Kidney epithelial cell (primary cell): ENCODE results near the gene SENP8. TPM values are rescaled to one million over a fixed set of nuclear protein-coding genes. Genes with fewer than 3 reads are reported as not detected.

Experiments used
- DNase-seq: peaks from one replicate; pipeline ENCODE4 v3.0.0-alpha.2; 2010; ENCODE audit warnings: low read depth
- H3K27me3 ChIP-seq: 2 replicates; pipeline ENCODE4 v1.6.0; 2011; ENCODE audit warnings: low read length; ENCODE audit not compliant: control insufficient read depth, insufficient read depth
- H3K36me3 ChIP-seq: 2 replicates; pipeline ENCODE4 v1.5.1; 2011; ENCODE audit warnings: low read length; ENCODE audit not compliant: control insufficient read depth, insufficient read depth
- H3K4me3 ChIP-seq: 2 replicates; pipeline ENCODE4 v1.5.1; 2011; ENCODE audit warnings: low read depth, mild to moderate bottlenecking, control low read depth, low read length
- CTCF ChIP-seq: IDR thresholded peaks from 2 replicates; pipeline ENCODE4 v1.5.1; 2011; ENCODE audit warnings: mild to moderate bottlenecking, moderate library complexity, low read length, control low read depth, inconsistent platforms; ENCODE audit not compliant: insufficient read depth, poor library complexity, severe bottlenecking
- total RNA-seq: library from RNA; depleted of rRNA; stranded (reverse); fragments of >200 nt; gene quantifications from 2 replicates; pipeline ENCODE4 v1.2.3, GENCODE V29; 2015

The SENP8 gene
- total RNA-seq, 1 donor from 2014 or later: 3.0 TPM

- H3K27me3 ChIP-seq: no peaks in the 10 kb centered on the region
- no peak overlapping the region for H3K4me3 ChIP-seq
- DNase-seq: no peak
- no peaks in the 10 kb centered on the region for H3K36me3 ChIP-seq
- no peak for TF ChIP-seq CTCF
Observed at GRCh38 chr15:72131922-72132321, 13.7 kb downstream of the SENP8 start.

- Histone ChIP-seq H3K36me3 (no peaks in the 10 kb centered on the region), H3K4me3 (no peak overlapping the region), H3K27me3 (no peaks in the 10 kb centered on the region)
- TF ChIP-seq CTCF: no peak
- DNase-seq: no peak
Observed at GRCh38 chr15:72133211-72133610, 15.0 kb downstream of the SENP8 start.

GRCh38 chr15:72135719-72136118 lies 17.5 kb downstream of the SENP8 start:
- Histone ChIP-seq H3K36me3 (no peaks in the 10 kb centered on the region), H3K27me3 (no peaks in the 10 kb centered on the region), H3K4me3 (no peak overlapping the region)
- DNase-seq: no peak
- no peak for TF ChIP-seq CTCF

GRCh38 chr15:72136170-72137051 lies 18.2 kb downstream of the SENP8 start:
- TF ChIP-seq CTCF: no peak
- H3K27me3 ChIP-seq: no peaks in the 10 kb centered on the region
- DNase-seq: no peak
- no peak overlapping the region for H3K4me3 ChIP-seq
- H3K36me3 ChIP-seq: no peaks in the 10 kb centered on the region

GRCh38 chr15:72139667-72140066 lies 21.5 kb downstream of the SENP8 start:
- DNase-seq: no peak
- Histone ChIP-seq H3K4me3 (no peak overlapping the region), H3K27me3 (no peaks in the 10 kb centered on the region), H3K36me3 (no peaks in the 10 kb centered on the region)
- TF ChIP-seq CTCF: no peak

GRCh38 chr15:72140088-72140487 lies 21.9 kb downstream of the SENP8 start:
- Histone ChIP-seq H3K4me3 (no peak overlapping the region), H3K36me3 (no peaks in the 10 kb centered on the region), H3K27me3 (no peaks in the 10 kb centered on the region)
- no peak for TF ChIP-seq CTCF
- DNase-seq: no peak
